ENCODE results near the gene PBX1.
"Not testable (repeated sequence)": the region's sequence is repeated elsewhere in the genome, so short reads cannot be mapped to it uniquely, and the experiment has no call there.

Gene PBX1

GRCh38 chr1:164643018-164643417, 84.0 kb downstream of the PBX1 start:
- DNase-seq (ENCODE audit: low read depth) = no peak

- DNase-seq (ENCODE audit: low read depth) = no peak
Measured at GRCh38 chr1:164644268-164644667, 85.3 kb downstream of the PBX1 start.

GRCh38 chr1:164644774-164645644, 86.0 kb downstream of the PBX1 start:
- no peak for DNase-seq (ENCODE audit: low read depth)

DNA sequence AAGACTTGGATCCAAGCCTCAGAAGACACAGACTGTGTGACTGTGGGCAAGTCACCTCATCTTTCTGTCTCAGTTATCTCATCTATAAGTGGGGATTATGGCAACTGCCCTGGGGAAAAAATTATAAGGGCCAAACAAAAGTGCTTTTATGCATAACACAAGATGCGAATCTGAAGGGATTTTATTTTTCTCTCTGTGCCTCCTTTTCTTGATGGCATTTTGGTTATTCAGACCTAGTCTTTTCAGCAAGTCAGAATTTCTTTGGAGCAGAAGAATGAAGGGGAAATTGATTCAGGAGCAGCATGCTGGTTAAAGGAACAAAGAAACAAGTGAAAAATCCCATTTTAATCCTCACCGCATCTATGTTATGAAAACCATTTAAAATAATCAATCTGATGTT, 86.9 kb downstream of the PBX1 start:
- no peak for DNase-seq (ENCODE audit: low read depth)

GRCh38 chr1:164647211-164647610, 88.2 kb downstream of the PBX1 start:
- no peak for DNase-seq (ENCODE audit: low read depth)

DNA sequence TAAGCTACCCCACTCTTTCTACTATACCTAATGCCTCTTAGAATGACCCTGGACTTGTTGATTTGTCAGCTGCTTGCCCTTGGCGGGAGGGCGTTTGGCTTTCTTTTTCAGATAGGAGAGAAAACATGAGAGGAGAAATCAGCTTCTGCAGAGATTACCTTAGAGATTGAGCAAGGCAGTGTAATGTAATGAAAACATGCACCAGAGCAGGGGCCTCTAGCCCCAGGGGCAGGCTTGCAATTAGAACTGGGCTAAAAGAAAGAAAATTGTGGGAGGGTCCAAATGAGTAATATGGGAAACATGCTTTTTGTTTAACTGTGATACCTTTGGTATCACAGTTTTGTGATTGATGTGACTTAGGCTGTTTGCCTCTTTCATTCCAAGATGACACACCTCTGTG, 89.7 kb downstream of the PBX1 start:
- no peak for DNase-seq (ENCODE audit: low read depth)

GRCh38 chr1:164649146-164649545, 90.2 kb downstream of the PBX1 start:
- DNase-seq (ENCODE audit: low read depth) = no peak

DNA sequence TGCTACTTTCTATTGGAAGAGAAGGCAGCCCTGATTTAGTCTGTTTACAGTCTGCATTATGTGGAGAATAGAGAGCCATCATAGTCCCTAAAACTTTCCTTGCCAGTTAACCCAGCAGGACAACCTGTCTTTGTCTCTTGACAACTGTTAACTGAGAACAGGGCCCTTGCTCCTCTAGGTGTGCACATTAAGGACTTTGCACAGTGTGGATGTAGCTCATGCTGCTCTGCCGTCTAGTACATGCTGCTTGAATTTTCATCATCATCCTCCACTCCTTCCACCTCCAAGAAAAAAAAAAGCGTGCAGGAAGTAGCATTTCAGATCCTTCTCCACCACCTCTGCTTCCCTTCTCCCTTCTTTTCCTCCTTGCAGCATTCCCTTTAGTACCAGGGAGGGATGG, 91.5 kb downstream of the PBX1 start:
- no peak for DNase-seq (ENCODE audit: low read depth)

DNA sequence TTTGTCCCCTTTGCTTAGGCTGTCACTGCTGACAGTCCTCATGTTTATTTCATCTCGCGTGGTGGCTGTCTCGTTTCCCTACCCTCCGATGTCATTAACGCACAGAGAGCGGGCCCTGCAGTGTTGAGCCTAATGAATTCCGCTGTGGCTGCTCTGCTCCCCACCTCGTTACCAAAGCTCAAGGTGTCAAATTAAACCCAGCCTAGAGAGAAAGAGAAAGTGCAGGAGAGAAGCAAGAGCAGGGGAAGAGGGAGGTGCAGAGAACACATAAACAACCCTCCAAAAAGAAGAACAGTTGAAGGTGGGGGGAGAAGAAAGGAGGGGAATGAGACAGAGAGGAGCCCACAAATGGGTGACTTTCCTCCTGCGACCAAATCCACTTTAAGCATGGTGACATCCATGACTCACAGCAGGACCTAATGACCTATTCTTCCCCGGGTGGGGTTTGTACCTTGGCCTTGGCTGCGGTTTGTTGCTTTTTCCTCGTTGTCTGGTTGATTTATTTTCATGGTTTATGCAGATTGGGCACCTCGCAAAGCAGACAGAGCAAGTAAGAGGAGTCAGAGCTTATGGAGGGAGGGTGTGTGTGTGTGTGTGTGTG, 92.5 kb downstream of the PBX1 start:
- DNase-seq (ENCODE audit: low read depth) = no peak

DNA sequence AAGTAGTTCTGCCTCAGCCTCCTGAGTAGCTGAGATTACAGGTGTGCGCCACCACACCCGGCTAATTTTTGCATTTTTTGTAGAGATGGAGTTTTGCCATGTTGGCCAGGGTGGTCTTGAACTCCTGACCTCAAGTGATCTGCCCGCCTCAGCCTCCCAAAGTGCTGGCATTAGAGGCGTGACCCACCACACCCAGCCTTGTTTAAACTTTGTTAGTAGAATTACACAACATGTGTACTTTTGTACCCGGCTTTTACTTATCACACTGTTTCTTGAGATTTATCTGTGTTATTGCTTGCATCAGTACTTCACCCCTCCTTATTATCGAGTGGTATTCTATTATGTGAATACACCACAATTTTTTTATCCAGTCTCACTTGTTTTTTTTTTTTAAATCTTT, 94.0 kb downstream of the PBX1 start:
- DNase-seq (ENCODE audit: low read depth) = not testable (repeated sequence)

DNA sequence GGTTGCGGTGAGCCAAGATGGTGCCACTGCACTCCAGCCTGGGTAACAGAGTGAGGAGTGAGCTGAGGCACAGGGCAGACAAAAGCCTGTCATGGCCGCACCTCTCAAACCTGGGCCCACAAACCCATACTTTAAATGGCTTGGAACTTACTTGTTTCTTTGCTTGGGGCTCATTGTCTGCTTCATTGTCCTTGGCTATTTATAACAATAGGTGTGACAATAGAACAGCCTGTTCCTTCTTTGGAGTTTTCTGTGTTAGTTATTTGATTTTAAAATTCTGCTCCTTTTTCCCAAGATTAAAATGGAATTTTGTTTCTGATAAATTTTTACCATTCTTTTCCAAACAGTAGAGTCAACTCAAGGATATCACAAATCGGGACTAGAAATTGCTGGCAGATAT, 94.7 kb downstream of the PBX1 start:
- DNase-seq (ENCODE audit: low read depth) = no peak

DNA sequence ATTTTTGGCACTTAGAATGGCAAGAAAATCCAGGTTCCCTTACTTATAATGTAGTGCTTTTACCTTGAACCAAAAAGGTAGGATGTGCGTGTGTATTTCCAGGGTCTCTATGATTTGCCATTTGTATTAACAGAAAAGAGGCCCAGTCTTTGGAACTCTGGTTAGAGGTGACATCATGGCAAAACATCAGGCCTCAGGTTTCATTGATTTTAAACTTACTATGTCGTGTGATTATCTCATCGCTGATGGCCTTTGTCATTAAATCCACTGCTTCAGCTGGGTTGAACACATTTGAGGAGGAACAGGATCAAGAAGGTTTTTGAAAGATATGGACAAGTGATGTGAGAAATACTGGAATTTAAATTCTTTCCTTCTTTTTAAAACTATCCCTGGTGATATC, 95.2 kb downstream of the PBX1 start:
- DNase-seq (ENCODE audit: low read depth) = no peak

DNA sequence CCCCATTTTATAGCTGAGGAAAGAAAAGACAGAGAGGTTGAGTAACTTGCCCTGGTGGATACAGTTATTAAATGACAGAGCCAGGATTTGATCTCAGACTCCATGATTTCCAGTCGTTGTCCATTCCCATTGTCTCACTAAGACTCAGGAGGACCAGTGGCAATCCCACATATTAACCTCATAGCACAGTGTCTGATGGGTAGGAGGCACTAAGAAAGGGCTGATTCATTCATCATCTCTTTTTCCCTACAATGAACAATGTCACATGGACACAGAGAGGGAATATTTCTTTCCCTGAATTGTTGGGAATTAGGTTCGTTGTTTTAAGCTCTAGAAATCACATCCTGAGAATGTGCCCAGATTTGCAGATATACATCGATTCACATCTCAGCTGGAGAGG, 99.9 kb downstream of the PBX1 start:
- DNase-seq (ENCODE audit: low read depth) = no peak

DNA sequence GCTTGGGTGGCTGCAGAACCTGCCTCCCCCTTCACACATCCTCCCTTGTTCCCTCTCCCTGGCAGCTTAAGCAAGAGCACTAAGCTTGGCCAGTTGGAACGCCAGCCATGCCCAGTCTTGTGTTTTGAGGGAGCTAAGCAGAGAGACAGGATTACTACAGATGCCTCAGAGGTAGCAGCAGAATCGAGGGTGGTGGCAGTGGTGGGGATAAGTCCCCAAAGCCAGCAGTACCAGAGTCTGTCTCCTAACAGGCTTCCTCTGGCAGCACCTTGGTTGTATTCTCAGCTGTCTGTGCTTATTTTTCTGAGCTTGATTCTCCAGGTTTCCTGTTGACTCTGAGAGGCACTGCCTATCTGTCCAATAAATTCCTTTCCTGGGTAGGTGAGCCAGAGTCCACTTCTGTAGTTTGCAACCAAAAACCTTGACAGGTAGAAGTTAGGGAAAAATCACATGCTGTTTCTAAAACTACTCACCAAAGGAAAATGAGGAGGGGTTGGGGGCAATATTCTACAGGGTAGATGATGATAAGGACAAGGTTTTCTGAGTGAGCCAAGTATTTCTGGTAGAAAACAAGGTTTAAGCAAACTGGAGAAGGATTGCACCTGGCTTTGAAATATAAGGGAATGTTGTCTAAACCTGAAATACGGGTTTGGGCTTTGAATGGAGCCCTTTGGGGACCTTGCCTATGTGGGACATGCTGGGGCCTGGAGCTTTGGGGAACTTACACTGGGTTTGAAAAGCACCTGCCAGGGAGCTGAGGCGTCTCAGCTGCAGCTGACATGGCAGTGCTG, 100.8 kb downstream of the PBX1 start:
- no peak for DNase-seq (ENCODE audit: low read depth)

DNA sequence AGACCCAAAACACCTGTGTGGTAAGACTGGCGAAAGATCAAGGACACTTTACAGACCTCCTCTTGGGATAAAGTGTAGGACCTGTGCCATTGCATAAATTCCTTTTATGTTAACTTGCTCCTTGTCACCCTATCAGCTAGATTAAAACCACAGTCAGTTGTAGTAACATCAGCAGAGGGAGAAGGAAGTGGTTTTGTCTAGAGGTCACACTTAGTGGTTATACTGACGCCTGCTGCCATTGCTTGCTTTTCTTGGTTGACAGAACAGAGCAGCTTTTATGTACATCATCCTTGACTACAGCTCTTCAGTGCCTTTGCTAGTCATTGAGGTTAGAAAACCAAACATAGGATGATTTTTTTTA, 101.4 kb downstream of the PBX1 start:
- DNase-seq (ENCODE audit: low read depth) = no peak

GRCh38 chr1:164660775-164661174, 101.8 kb downstream of the PBX1 start:
- DNase-seq (ENCODE audit: low read depth) = no peak

DNA sequence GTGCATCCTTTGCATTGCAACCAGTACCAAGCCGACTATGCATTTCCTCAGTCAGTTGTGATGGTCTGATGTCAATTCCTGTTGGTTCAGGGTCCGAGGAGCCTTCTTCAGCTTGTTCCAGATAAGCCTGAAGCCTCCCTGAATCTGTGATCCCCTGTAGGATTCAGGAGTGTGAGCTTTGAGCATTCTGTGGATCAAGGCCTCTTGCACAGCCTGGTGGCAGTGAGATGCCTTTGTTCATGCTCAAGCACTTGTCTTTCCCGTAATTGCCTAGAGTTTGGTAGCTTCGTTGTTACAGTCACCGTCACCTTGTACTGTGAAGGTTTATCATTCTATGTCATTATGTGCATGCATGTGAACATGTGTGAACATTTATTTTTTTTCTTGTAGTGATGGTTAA, 103.5 kb downstream of the PBX1 start:
- no peak for DNase-seq (ENCODE audit: low read depth)

DNA sequence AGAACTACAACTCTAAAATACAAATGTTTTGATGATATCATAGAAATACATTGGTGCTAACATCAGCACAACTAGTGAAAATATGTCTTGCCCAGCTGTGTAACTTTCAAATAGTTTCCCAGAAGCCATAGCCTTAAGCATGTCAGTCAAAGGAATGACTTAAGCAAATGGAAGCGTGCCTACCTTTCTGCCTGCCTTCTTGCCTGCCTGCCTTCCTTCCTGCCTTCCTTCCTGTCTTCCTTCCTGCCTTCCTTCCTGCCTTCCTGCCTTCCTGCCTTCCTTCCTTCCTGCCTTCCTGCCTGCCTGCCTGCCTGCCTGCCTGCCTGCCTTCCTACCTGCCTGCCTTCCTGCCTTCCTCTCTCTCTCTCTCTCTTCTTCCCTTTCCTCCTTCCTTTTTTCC, 104.0 kb downstream of the PBX1 start:
- DNase-seq (ENCODE audit: low read depth) = no peak

DNA sequence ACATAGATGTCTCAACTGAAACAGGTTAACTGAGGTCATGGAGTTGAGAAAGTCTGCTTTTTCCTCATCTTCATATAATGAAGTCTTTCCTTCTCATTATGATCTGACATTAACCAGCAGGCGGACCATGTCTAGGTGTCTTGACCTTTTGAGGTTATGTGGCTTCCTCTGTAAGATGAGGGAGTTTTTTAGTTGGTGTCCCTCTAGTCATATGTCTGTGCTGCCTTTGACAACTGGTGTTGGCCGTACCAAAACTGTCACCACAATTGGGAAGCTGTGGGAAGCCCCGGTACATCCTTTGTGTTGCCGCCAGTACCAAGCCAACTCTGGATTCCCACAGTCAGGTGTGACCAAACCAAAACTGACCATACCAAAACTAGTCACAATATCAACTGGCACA, 105.1 kb downstream of the PBX1 start:
- no peak for DNase-seq (ENCODE audit: low read depth)

GRCh38 chr1:164667001-164667400, 108.0 kb downstream of the PBX1 start:
- DNase-seq (ENCODE audit: low read depth) = no peak

GRCh38 chr1:164667600-164667999, 108.6 kb downstream of the PBX1 start:
- DNase-seq (ENCODE audit: low read depth) = no peak

DNA sequence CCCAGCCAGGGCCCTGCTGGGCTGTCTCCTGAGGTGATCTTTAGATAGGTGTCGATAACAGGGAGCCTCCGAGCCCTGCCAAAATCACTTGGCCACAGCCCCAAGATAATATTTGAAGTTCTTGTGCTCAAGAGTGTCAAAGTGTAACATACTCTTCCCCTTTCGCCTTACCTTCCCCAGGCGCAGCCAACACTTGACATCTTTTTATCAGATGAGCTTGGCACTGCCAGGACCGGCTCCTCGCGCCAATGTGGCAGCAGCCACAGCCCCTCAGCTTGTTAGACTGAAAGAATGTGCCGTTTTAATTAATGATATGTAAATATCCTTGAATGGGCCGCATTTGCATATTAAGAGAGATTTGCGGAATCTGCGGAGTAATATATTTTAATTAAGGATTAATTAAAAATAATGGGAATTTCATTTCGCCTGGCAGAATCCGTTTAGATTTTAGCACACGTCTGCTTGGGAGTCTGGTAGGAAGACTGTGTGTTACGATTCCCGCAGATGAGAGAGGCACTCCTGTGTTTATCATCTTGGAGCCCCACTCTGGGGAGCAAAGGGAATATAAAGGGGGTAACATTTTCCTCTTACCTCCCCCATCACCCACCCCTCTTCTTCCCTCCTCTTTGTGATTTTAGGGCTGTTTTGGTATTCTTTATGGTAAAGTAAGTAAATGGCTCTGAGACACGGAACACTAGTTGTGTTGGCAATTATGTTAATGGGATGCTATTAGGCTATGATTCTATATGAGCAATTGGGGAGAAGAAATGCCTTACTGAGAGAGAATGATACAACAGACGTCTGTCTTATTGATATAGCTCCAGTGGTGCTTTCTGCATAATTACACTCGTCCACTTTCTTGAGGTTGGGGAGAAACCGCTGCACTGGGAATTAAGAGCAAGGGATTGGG, 109.8 kb downstream of the PBX1 start:
- DNase-seq (ENCODE audit: low read depth) = no peak

Data from stimulated activated CD8-positive, alpha-beta memory T cell treated with anti-CD3 and anti-CD28 coated beads, Interleukin-7, amount 100 ng/mL, for 24 hours (primary cell).